AG09319 (cell line): ENCODE results near the gene EHD3.

ENCODE experiments used
- DNase-seq: peaks from one replicate; pipeline ENCODE4 v3.0.0-alpha.2; 2010; ENCODE audit warnings: low read depth; ENCODE audit errors: extremely low read depth
- CTCF ChIP-seq: IDR thresholded peaks from 2 replicates; pipeline ENCODE4 v1.5.1; 2011; ENCODE audit warnings: low read depth, mild to moderate bottlenecking, inconsistent platforms, low read length, moderate library complexity

The EHD3 gene

DNA sequence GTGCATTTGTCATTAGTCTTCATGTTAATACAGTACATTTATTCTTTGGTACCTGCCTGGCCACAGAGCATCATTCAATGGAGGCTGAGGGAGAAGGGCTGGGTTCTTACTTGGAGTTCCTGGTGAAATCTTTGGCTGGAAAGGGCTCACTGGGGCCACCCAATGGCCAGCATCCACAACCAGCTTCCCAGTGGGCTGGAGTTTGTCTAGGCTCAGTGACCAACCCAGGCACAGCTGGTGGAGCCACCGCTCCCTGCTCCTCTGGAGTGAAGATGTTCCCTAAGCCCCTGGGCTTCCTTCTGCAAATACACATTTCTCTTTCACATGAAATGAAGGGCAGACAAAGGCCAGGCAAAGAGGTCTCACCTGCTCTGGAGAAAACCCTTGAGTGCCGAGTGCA lies 34.4 kb downstream of the EHD3 start:
- no peak for DNase-seq

GRCh38 chr2:31269087-31269486 lies 35.1 kb downstream of the EHD3 start:
- DNase-seq = no peak
- no peak for TF ChIP-seq CTCF

More for the DNA sequence above, 34.4 kb downstream of the EHD3 start:
- no peak; the same call in 1 of the 2 replicates for TF ChIP-seq CTCF

DNA sequence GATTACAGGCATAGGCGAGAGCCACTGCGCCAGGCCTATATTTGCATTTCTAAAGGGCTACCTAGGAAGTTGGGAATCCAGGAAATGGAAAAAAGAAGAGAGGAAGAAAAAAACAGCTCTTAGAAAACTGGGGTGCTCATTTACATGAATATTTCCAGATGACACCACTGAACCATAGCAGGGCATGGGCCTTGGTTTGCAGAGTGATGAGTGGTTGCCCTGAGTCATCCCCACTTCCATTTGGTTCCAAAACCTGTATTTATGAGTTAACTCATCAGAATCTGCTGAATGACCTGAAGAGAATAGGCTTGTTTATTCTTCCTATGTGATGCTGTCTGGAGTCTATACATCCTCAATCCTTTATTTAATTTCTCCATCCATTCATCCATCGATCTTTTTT lies 36.2 kb downstream of the EHD3 start:
- peak; percentile 60 for DNase-seq

GRCh38 chr2:31270822-31271231 lies 36.9 kb downstream of the EHD3 start:
- TF ChIP-seq CTCF = no peak
- no peak for DNase-seq

More for the DNA sequence above, 36.2 kb downstream of the EHD3 start:
- TF ChIP-seq CTCF = no peak

- no peak for DNase-seq
- no peak for TF ChIP-seq CTCF
These were observed 37.9 kb downstream of the EHD3 start for GRCh38 chr2:31271851-31272267.

DNA sequence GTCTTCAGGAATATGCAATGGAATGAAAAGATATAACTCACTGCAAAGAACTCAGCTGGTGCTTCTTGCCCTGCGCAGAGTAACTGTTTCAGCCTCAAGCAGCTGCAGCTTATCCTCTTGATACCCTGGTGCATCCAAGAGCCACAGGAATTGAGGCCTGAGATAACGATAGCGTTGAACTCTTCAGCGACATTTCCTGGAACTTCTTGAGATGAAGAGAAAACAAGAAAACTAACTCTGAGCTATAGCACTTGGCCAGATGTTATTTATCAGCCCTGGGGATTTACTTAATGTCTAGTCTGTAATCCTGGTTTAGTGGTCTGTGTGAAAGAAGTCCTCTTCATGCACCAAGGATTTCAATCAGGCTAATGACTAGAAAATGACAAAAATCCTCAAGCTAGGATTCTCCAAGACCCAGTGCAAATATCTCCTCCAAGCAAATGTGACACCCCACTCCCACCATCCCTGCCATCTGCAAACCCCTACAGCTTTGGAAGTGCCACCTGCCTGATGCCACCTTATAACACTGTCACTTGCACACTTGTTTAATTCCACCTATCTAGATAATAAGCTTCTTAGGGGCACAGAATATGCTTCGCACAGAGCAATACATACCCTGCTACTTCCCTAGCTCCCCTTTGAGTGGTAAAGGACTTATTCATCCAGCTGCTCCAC lies 40.6 kb downstream of the EHD3 start:
- TF ChIP-seq CTCF = no peak
- no peak for DNase-seq

GRCh38 chr2:31275976-31276375 lies 42.0 kb downstream of the EHD3 start:
- no peak for TF ChIP-seq CTCF
- no peak for DNase-seq
